GM12878 (cell line): ENCODE measurements around the gene PDE7B. TPM values are rescaled to one million over a fixed set of nuclear protein-coding genes. Genes with fewer than 3 reads are reported as not detected.

Source experiments
- ATAC-seq: fragments of 200-7000 bp; cut with Tn5 transposase; 3 replicates; pipeline ENCODE4 v1.9.1; 2020; ENCODE audit warnings: mild to moderate bottlenecking, moderate library complexity
- BruUV-seq: library from RNA; stranded (reverse); fragments of 400-500 nt; replicated peaks from 2 replicates; lab custom pipeline; 2021; lab: Mats Ljungman, UMichigan
- CTCF ChIA-PET: fragments of 300-600 bp; sonication (Branson Sonifier 250); formaldehyde crosslinking; extraction: SDS; loops from one replicate; lab custom pipeline; 2021; ENCODE audit warnings: inconsistent platforms; lab: Yijun Ruan, JAX
- POLR2A ChIA-PET: fragments of 350-600 bp; formaldehyde crosslinking; extraction: SDS; loops from one replicate; lab custom pipeline; 2021; ENCODE audit warnings: inconsistent platforms; lab: Charles Lee
- RAD21 ChIA-PET: fragments of 300-600 bp; sonication (Branson Sonifier 250); formaldehyde crosslinking; loops from one replicate; lab custom pipeline; 2023; ENCODE audit warnings: antibody characterized with exemption; ENCODE audit not compliant: unreplicated experiment; lab: Charles Lee
- SMC1A ChIA-PET: fragments of 300-600 bp; sonication (Branson Sonifier 250); formaldehyde crosslinking; loops from one replicate; lab custom pipeline; 2023; ENCODE audit not compliant: unreplicated experiment, uncharacterized antibody; lab: Charles Lee
- DNase-seq: peaks from one replicate; pipeline ENCODE4 v3.0.0-alpha.2; 2011; ENCODE audit warnings: low read depth, low spot score
- FAIRE-seq: peaks from 3 replicates; lab custom pipeline; 2011; peaks lifted over from hg19 to GRCh38; lab: Jason Lieb, UNC
- H2AFZ ChIP-seq: 2 replicates; pipeline ENCODE4 v1.6.0; 2011; ENCODE audit warnings: low read depth, low read length, control low read depth; ENCODE audit not compliant: control insufficient read depth
- H3K27ac ChIP-seq: 2 replicates; pipeline ENCODE4 v1.5.1; 2011; ENCODE audit warnings: control low read depth; ENCODE audit not compliant: control insufficient read depth, insufficient read depth
- H3K27me3 ChIP-seq, 2 experiments: replicated peaks in 1 of 2; 2 replicates each; pipeline versions ENCODE4 v1.6.0 to v1.6.1; 2011; ENCODE audit warnings: low read length in 1 of 2; ENCODE audit not compliant: control insufficient read depth in 2 of 2, insufficient read depth in 2 of 2
- H3K36me3 ChIP-seq, 2 experiments: 2 replicates each; pipeline ENCODE4 v1.5.1; 2011; ENCODE audit warnings: low read length in 1 of 2; ENCODE audit not compliant: control insufficient read depth in 2 of 2, insufficient read depth in 2 of 2
- H3K4me1 ChIP-seq: 2 replicates; pipeline ENCODE4 v1.6.1; 2011; ENCODE audit warnings: mild to moderate bottlenecking, low read length, moderate library complexity, mixed read lengths; ENCODE audit not compliant: control insufficient read depth, insufficient read depth
- H3K4me2 ChIP-seq: 2 replicates; pipeline ENCODE4 v1.6.0; 2011; ENCODE audit warnings: control low read depth; ENCODE audit not compliant: control insufficient read depth, insufficient read depth
- H3K4me3 ChIP-seq: fragments of 200-600 bp; sonication (generic); 2 replicates; pipeline ENCODE4 v1.5.1; 2016
- H3K79me2 ChIP-seq: 2 replicates; pipeline ENCODE4 v1.6.0; 2011; ENCODE audit warnings: low read length; ENCODE audit not compliant: control insufficient read depth, insufficient read depth
- H3K9ac ChIP-seq: 2 replicates; pipeline ENCODE4 v1.8.0; 2011; ENCODE audit warnings: low read length, control low read depth, mixed read lengths; ENCODE audit not compliant: control insufficient read depth, insufficient read depth
- H3K9me3 ChIP-seq: replicated peaks from 3 replicates; pipeline ENCODE4 v1.5.1; 2011; ENCODE audit warnings: mild to moderate bottlenecking, low read length; ENCODE audit not compliant: control insufficient read depth, insufficient read depth
- H4K20me1 ChIP-seq: 2 replicates; pipeline ENCODE4 v1.6.0; 2011; ENCODE audit not compliant: control insufficient read depth, insufficient read depth
- IKZF1 ChIP-seq: fragments of 450-650 bp; conservative IDR thresholded peaks from 2 replicates; pipeline ENCODE4 v1.6.1; 2017; ENCODE audit warnings: antibody characterized with exemption, mild to moderate bottlenecking
- IRF5 ChIP-seq: fragments of 450-650 bp; IDR thresholded peaks from 2 replicates; pipeline ENCODE4 v1.6.1; 2017; ENCODE audit warnings: borderline replicate concordance
- JUND ChIP-seq: IDR thresholded peaks from 2 replicates; pipeline ENCODE4 v1.6.1; 2012; ENCODE audit warnings: low read depth, mild to moderate bottlenecking, low read length, improper control_type of control experiment, moderate library complexity
- NFIC ChIP-seq: IDR thresholded peaks from 2 replicates; pipeline ENCODE4 v1.6.1; 2012; ENCODE audit warnings: low read depth, mild to moderate bottlenecking, inconsistent platforms, low read length, moderate library complexity
- NRF1 ChIP-seq: conservative IDR thresholded peaks from 2 replicates; pipeline ENCODE4 v1.6.1; 2011; ENCODE audit warnings: mild to moderate bottlenecking, low read depth, low read length, improper control_type of control experiment
- PRDM15 ChIP-seq: fragments of 450-650 bp; formaldehyde crosslinking; IDR thresholded peaks from 2 replicates; pipeline ENCODE4 v1.4.0; 2020; ENCODE audit warnings: mild to moderate bottlenecking, moderate library complexity
- SP1 ChIP-seq: IDR thresholded peaks from one replicate; pipeline ENCODE4 v1.6.1; 2011; ENCODE audit warnings: low read depth, low read length
- STAT1 ChIP-seq: fragments of 450-650 bp; conservative IDR thresholded peaks from 2 replicates; pipeline ENCODE4 v1.6.1; 2014; ENCODE audit warnings: antibody characterized with exemption, mild to moderate bottlenecking
- SUZ12 ChIP-seq: fragments of 200-600 bp; sonication (generic); IDR thresholded peaks from one replicate; pipeline ENCODE4 v1.6.1; 2018; ENCODE audit warnings: antibody characterized with exemption, mild to moderate bottlenecking; ENCODE audit not compliant: unreplicated experiment
- ZZZ3 ChIP-seq: IDR thresholded peaks from 2 replicates; pipeline ENCODE4 v1.6.1; 2011; ENCODE audit warnings: low read depth; ENCODE audit not compliant: control insufficient read depth, insufficient read length
- WGBS: methylation state at CpG from one replicate; pipeline ENCODE4 v1.1.6; 2016; ENCODE audit warnings: low lambda C conversion rate; ENCODE audit not compliant: insufficient replicate concordance, insufficient coverage; ENCODE audit errors: missing lambda C conversion rate; 5-methylcytosine and 5-hydroxymethylcytosine counted together
- in situ Hi-C: fragments of 300-500 bp; cut with MboI; formaldehyde crosslinking; loops from 9 replicates; pipeline ENCODE4 v1.14.3; 2018; ENCODE audit warnings: mixed read lengths
- intact Hi-C: fragments of 100-400 bp; cut with micrococcal nuclease; formaldehyde crosslinking; loops from one replicate; pipeline ENCODE4 v1.14.2; 2022; ENCODE audit not compliant: unreplicated experiment
- polyA plus RNA-seq, 11 experiments: library from polyadenylated mRNA; depleted of rRNA in 4 of 11; unstranded in 6 of 11; stranded (reverse) in 5 of 11; fragments of >200 nt; fragmentation: Nextera tagmentation in 4 of 11; fragmentation: Illumina TruSeq in 1 of 11; extraction: Ambion mirVana in 4 of 11; extraction: Trizol in 1 of 11; gene quantifications; 1 replicate in 1 of 11; 2 replicates in 10 of 11; pipeline versions ENCODE4 v1.2.1 to v1.2.3, GENCODE V29; 2011 to 2016; ENCODE audit warnings: inconsistent platforms in 2 of 11, missing spikeins in 2 of 11, low read depth in 1 of 11
- total RNA-seq, 4 experiments: library from RNA; depleted of rRNA in 3 of 4; stranded (reverse); fragments of >200 nt in 3 of 4; fragmentation: Illumina TruSeq in 1 of 4; extraction: Trizol in 1 of 4; gene quantifications; 2 replicates each; pipeline versions ENCODE4 v1.2.1 to v1.2.3, GENCODE V29; 2013 to 2021

PDE7B gene
- total and polyA plus RNA-seq, 10 of the 15 experiments (the other 5 are each of a cell fraction or from before 2014, with no cell fraction given) = not detected

- no peaks in the 10 kb centered on the region for H3K79me2 ChIP-seq
- ChIA-PET RAD21 (no interaction called here), CTCF (no interaction called here), SMC1A (interaction anchor here (1.6 kb wide), 1 partner anchor 13 kb away, joined by 5 read pairs; no protein-coding TSS in a partner anchor), POLR2A (no interaction called here)
- H3K27me3 ChIP-seq = no peaks in the 10 kb centered on the region
- no peak overlapping the region for H2AFZ ChIP-seq
- no peaks in the 10 kb centered on the region for H3K4me1 ChIP-seq
- no peaks in the 10 kb centered on the region for H3K36me3 ChIP-seq
- ATAC-seq (no peak), FAIRE-seq (no peak), DNase-seq (no peak)
- H3K9me3 ChIP-seq = no peaks in the 10 kb centered on the region
- no peak overlapping the region for H3K27ac ChIP-seq
- no peak overlapping the region for H3K9ac ChIP-seq
- H3K4me2 ChIP-seq = no peak overlapping the region
- no peak overlapping the region for H3K4me3 ChIP-seq
- no TSS peak for BruUV-seq
- TF ChIP-seq IKZF1 = no peak
- no peak for TF ChIP-seq IRF5
- TF ChIP-seq SUZ12 = no peak
- no peak for TF ChIP-seq NRF1
- TF ChIP-seq SP1 = no peak
- TF ChIP-seq STAT1 = no peak
- TF ChIP-seq NFIC = no peak
- TF ChIP-seq JUND = no peak
- no peak for TF ChIP-seq PRDM15
- TF ChIP-seq ZZZ3 = no peak
- in situ Hi-C loops = no loop called here
- intact Hi-C loops = no loop called here
- 28% methylated on average over 6 of the region's 6 CpGs for WGBS
- no peaks in the 10 kb centered on the region for H4K20me1 ChIP-seq
Measured at GRCh38 chr6:136059308-136059707, 207.8 kb downstream of the PDE7B start.
